ENCODE data around the gene SWAP70.

Gene SWAP70

DNA sequence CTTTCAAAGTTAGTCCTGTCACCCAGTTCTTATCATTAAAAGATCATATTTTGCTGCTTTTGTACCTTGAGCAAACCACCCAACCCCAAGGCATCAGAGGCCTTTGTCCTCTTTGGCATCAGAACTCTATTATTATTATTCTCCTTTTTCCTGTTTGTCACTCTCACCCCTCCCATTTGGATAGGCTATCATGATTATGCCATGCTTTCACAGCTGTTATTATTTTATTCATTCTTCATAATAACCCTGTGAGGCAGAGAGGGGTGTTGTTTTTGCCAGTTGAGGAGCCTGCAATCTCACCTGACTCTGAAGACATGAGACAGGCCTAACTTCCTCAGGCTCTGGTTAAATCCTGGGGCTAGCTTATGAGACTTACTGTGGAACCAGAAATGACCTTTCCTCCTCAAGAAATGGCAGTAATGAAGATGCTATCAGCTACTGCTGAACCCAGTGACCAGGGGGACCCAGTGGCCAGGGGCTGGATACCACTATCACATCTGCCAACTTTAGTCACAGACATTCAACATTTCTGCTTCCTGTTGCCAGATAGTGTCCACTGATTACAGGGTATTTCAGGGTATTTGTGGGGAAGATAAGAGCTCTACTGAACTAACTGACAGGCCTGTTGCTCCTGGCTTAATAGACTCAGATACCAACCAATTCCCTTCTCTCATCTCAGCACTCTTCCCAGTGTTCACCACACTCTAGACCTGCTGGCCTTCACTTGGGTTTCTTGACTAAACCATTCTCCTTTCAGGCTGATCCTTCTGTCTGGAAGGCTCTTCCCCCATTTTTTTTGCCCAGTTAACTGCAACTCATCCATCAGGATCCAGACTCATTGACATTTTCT is 11.8 kb upstream of the SWAP70 start:
- no peak for DNase-seq (ENCODE audit: low read depth)

GRCh38 chr11:9653871-9654270 is 10.0 kb upstream of the SWAP70 start:
- DNase-seq (ENCODE audit: low read depth), result no peak

DNA sequence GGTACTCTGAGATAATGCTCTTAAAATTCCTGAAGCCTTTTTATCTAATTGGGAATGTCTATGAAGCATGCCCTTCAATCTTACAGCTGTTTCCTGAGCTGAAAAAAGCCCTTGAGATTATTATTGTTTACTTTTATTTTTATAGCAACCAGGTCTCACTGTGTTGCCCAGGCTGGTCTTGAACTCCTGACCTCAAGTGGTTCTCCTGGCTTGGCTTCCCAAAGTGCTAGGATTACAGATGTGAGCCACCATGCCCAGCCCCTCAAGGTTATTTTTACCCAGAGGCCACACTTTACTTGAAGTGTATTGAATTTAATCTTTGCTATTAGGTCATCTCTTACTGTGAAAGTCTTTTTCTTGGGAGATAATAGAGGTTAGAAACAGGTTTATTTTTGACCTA is 7.0 kb upstream of the SWAP70 start:
- no peak for DNase-seq (ENCODE audit: low read depth)

- no peak for DNase-seq (ENCODE audit: low read depth)
Measured at GRCh38 chr11:9657531-9657930, 6.3 kb upstream of the SWAP70 start.

DNA sequence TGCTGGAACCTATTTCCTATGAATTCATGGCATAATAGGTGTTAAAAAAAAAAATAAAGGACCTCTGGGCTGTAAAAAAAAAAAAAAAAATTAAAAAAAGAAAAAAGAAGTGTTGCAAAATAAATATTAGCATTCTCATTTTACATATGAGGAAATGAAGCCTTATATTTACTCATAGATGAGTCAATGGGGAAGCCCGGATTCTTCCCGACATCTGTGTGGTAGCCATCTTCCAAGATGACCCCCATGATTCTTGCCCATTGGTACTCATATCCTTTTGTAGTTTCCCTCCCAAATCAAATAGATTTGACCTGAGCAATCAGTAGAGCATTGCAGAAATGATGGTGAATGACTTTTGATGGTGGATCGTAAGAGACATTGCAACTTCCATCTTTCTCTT is 3.0 kb upstream of the SWAP70 start:
- DNase-seq (ENCODE audit: low read depth), result no peak

- DNase-seq (ENCODE audit: low read depth), result no peak
Measured at GRCh38 chr11:9662273-9662672, 1.6 kb upstream of the SWAP70 start.

DNA sequence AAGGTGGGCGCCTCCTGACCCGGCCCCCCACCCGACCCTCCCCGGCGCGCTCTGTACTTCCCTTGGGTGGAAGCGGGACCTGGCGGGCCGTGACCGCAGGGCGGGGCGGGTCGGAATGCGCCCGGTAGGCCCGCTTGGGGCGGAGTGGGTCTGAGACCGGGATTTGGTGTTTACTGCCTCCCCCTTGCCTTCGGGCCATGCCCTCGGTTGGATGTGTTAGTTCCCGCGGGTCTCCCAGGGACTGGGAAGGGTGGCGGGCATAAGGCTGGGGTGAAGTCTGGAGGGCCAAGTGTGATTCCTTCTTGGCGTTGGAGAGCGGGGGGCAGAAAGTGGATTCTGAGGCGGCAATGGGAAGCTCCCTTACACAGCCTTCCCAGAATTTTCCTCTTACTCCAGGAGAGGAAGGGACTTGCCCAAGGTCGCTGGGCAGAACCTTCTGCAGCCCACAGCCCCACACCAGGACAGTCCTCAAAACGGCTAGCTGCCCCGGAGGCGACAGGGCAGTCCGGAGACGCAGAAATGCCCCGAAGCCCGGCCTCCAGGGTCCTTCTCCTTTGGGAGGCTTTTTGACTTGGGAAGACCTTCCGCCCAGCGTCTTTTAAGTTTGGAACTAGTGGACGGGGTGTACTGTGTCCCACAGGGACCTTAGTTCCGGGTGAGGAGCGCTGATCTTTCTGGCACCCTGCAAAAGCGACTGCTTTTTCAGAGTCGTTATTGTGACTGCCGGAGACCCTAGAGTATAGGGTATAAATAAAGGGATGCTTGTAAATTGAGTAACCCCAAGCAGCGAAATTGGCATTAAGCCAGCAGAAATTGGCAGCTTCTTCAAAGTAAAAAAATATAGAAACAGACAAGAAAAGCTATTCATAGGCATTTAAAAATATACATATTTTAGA is 647 bp downstream of the SWAP70 start:
- no peak for DNase-seq (ENCODE audit: low read depth)

GRCh38 chr11:9665749-9666148 is 1.9 kb downstream of the SWAP70 start:
- no peak for DNase-seq (ENCODE audit: low read depth)

DNA sequence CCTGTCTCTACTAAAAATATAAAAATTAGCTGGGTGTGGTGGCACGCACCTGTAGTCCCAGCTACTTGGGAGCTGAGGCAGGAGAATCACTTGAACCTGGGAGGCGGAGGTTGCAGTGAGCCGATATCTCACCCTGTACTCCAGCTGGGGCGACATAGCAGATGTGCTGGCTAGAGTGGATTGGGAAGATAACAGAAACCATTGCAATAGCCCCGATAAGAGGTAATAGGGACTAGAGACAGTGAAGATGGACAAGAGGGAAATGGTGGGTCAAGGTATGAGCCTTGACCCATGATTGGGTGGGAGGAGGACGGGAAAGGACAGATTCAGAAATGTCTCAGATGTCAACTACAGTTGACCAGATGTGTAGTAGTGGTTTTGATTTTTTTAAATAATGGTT is 6.1 kb downstream of the SWAP70 start:
- no peak for DNase-seq (ENCODE audit: low read depth)

DNA sequence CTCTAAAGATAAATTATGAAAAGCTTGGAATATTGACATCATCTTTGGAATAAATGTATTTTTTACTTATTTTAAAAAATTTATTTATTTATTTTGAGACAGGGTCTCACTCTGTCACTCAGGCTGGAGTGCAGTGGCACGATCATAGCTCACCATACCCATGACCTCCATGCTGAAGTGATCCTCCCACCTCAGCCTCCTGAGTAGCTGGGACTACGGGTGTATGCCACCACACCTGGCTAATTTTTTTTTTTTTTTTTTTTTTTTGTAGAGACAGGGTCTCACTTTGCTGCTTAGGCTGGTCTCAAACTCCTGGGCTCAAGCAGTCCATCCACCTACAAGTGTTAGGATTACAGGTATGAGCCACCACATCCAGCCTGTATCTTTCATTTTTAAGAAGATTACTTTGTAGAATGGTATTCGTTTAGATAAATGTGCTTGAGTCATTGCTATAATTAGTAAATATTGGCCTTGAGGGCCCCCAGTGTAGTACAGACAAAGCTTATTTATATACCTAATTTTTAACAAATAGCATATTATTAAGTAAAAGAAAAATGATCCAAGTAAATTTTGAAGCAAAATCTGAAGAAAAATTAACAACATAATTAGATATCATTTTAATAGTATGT is 8.5 kb downstream of the SWAP70 start:
- DNase-seq (ENCODE audit: low read depth), result no peak

- no peak for DNase-seq (ENCODE audit: low read depth)
Measured at GRCh38 chr11:9672918-9673317, 9.0 kb downstream of the SWAP70 start.

DNA sequence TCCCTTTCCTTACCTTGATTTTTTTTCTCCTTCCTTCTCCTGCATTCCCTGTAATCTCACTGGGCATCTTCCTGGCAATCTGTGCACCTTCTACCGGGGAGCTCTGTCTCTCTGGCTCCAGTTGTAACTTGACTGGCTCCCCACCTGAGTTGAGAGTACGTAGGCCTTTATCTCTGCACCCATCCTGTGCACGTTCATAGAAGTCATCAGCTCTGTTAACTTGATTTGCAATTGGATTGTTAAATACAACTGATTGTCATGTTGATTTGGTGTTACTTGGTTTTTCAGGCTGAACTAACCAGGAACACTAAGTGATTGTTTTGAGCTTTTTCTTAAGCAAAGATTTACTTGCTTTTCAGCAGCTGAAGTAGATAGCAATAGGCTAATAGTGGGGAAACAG is 11.8 kb downstream of the SWAP70 start:
- DNase-seq (ENCODE audit: low read depth), result no peak

DNA sequence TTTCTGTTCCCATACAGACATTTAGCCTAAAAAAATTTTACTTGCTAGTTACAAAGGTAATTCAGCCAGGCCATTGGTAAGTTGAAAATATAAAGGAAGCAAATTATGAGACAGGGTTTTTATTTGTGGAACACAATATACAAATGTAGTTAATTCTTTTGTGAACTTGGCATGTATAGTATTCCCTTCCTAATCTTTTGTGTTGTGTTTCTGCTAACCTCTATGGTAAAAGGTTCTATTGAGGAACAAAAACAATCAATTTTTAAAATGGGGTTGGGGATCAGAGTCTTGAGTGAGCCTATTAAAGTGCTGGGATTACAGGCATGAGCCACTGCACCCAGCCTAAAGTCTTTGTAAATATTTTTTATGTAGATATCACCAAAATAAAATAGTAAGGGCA is 14.1 kb downstream of the SWAP70 start:
- DNase-seq (ENCODE audit: low read depth), result no peak

DNA sequence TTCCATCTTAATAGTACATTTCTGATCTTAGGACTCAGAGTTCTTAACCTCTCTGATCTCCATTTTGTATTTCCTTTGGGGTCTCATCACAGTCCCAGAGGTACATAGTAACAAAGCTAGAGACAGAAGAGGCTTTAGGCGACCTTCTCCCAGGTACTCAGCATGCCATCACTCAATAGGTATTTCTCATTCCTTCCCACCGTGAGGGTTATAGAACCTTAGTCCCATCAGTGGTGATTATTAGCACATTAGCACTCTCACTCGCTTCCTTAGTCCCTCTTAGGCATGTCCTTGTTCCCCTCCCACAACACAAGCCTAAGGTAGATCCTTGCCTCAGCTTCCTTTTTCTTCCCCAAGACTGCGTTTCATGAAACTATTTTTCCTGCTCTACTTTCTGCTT is 14.7 kb downstream of the SWAP70 start:
- no peak for DNase-seq (ENCODE audit: low read depth)

DNA sequence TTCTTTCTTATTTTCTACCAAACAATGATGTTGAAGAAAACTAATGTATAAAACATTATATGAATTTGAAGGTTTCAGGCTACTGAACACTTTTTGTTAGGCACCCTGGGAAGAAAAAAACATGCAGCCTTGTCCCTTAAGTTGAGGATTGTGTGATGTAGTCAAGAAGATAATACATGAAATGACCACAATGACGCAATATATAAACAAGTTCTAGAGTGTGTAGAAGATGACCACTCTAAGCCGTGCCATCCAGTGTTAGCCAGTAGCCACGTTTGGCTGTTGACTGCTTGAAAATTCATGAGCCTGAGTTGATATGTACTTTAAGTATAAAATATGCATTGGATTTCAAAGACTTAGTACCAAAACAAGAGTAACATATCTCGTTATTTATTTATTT is 16.2 kb downstream of the SWAP70 start:
- no peak for DNase-seq (ENCODE audit: low read depth)

GRCh38 chr11:9681583-9682372 is 17.9 kb downstream of the SWAP70 start:
- DNase-seq (ENCODE audit: low read depth), result no peak

DNA sequence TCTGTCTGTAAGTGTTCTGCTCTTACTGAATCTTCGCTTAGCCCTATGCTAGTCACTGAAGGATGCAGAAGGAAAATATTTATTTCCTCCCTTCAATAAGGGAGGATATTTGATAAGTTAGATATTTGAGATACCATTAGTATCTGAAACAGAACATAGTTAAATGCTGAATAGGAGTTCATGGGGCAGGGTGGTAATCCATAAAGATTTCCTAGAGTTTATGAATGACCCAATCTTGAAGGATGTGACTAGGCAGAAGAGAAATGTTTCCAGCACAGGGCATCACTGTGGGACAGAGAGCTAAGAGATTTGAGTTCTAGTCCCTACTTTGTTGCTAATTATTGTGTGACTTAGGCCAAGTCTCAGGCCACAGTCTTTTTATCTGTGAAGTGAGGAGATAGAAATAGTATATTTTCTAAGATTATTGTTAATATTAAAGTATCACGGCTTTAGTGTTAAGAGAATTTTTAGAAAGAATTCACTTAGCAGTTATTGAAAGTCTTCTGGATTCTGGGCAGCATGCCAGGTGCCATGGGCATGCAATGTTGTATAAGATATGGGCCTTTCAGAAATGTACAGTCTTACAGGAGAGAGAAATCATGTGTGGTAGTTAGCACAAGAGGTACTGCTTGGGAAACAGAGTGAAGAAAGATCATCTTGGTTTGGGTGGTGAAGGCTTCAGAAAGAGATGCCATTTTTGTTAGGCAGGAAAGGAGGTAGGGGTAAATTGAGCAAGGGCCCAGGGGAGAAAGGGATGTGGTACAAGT is 24.0 kb downstream of the SWAP70 start:
- DNase-seq (ENCODE audit: low read depth), result no peak

- DNase-seq (ENCODE audit: low read depth), result no peak
Measured at GRCh38 chr11:9688716-9689511, 25.0 kb downstream of the SWAP70 start.

DNA sequence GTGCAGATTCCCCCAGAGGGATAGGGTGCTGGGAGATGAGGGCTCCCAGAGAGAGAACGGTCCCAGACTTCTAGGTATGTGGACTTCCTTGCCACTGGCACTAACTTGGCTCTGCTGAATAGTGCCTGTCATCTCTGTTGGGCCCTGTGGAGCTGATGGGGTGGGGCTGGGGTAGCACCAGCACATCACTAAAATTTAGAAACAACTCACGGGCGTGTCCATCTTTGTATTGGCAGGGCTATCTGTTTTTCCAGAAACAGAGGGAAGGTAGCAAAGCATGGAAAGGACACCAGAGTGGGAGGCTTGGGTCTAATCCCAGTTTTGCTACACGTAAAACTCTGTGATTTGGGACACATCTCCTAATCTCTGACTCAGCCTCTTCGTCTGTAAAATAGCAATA is 25.8 kb downstream of the SWAP70 start:
- no peak for DNase-seq (ENCODE audit: low read depth)

DNA sequence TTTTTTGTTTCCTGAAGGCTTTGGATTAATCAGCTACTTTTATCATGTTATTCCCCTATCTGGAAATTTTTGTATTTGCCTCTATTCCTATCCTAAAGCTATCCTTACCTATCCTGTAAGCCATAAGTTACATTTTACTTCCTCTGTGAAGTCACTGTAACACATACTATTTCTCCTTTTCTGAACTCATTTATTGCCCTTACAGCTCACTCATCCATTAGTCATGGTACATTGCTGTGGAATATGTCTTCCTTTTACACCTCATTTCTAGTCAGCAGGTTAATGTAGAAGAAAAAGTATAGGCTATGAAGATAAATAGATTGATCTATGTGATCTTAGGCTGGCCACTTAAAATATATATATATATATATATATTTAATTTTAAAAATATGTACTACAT is 28.0 kb downstream of the SWAP70 start:
- DNase-seq (ENCODE audit: low read depth), result no peak

Data from stimulated activated CD4-positive, alpha-beta T cell treated with anti-CD3 and anti-CD28 coated beads, Interleukin-2, amount 100 ng/mL, for 4 hours (primary cell).